Stimulated activated CD4-positive, alpha-beta T cell treated with anti-CD3 and anti-CD28 coated beads, Interleukin-12 subunit alpha, Interleukin-12 subunit beta, amount 100 ng/mL, for 4 hours (primary cell): Measurements from ENCODE around the gene NAV1.
A peak's percentile ranks its signal among the peaks of the same experiment; 100 is the strongest.

Experiments used
- DNase-seq: peaks from one replicate; pipeline ENCODE4 v3.0.0-alpha.2; 2020

NAV1 gene

DNA sequence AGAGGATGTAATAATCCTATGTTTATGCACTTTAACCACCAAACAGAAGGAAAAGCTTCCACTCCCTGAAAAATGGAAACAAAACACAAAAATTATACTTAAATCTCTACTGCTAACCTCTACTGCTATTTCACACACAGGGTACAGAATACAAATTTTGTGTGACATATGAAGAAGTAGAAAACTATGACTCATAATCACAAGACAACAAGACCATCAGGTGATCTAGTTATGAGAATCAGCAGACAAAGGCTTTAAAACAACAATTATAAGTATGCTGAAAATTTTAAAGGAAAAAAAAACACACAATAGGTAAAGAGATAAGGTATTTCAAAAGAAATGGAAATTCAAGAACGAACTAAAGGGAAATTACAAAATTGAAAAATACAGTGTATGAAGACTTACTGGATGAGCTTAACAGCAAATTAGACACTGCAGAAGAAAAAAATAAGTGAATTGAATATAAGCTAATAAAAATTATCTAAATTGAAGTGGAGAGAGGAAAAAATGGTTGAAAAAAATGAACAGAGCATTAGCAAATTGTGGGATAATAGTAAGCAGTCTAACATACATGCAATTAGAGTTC is 13.6 kb upstream of the NAV1 start:
- DNase-seq: no peak

DNA sequence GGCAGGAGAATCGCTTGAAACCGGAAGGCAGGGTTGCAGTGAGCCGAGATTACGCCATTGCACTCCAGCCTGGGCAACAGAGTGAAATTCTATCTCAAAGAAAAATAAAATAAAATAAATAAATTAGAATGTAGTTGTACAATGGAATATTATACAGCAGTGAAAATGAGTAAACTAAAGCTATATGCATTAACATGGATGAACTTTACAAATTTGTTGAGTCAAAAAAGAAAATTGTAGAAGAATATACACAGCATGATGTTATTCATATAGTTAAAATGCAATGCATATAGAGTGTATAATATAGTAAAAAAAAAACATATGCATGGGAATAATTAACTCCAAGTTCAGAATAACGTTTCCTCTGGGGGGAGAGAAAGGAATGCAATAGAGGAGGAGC is 11.0 kb upstream of the NAV1 start:
- no peak for DNase-seq

DNA sequence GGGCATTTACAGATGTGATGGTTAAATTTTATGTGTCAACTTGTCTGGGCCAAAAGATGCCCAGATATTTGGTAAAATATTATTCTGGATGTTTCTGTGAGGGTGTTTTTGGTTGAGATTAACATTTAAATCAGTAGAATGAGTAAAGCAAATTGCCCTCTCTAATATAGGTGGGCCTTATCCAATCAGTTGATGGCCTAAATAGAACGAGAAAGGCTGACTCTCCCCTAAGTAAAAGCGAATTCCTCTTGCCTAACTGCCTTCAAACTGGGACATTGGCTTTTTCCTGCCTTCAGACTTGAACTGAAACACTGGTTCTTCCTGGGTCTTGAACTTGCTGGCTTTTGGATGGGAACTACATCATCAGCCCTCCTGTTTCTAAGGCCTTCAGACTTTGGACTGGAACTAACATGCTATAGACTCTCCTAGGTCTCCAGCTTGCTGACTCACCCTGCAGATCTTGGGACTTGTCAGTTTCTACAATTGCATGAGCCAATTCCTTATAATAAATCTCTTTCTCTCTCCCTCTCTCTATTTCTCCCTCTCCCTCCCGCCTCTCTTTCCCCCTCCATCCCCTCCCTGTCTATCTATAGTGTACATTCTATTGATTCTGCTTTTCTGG is 10.2 kb upstream of the NAV1 start:
- no peak for DNase-seq

DNA sequence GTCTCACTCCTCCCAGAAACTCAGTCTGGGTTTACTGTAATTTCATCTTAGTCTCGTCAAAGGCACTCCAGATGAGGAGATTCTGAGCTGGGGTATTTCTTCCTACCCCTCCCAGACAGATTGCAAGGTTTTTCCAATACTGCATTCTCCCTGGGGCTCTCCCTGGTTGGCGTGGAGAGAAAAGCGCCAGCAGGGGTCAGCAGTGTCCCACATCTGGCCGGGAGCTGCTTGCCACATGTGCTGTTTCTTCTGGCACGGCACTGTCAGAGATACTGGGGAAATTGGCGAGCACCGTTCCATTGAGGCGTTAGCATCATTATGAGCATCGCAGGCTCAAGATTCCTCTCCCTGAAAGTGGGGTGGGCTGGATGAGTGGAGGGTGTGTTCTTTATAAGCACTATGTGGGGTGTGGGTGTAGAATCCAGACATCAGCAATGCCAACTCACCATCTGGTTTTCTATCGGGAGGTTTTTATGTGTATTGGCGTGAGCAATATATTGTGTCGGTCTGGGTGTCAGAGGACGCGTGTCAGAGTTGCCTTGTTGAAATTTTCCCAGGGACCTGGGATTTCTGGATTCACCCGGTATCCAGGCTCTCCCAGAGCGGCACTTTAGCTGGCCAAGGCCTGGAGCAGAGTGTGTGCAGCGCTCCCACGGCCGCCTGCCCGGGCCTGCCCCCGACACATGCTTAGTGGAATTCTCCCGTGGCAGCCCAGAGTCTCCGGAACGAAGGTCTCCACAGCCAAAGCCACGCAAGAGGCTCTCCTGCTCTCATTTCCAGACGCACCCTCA is 8.0 kb upstream of the NAV1 start:
- DNase-seq: peak; percentile 37

DNA sequence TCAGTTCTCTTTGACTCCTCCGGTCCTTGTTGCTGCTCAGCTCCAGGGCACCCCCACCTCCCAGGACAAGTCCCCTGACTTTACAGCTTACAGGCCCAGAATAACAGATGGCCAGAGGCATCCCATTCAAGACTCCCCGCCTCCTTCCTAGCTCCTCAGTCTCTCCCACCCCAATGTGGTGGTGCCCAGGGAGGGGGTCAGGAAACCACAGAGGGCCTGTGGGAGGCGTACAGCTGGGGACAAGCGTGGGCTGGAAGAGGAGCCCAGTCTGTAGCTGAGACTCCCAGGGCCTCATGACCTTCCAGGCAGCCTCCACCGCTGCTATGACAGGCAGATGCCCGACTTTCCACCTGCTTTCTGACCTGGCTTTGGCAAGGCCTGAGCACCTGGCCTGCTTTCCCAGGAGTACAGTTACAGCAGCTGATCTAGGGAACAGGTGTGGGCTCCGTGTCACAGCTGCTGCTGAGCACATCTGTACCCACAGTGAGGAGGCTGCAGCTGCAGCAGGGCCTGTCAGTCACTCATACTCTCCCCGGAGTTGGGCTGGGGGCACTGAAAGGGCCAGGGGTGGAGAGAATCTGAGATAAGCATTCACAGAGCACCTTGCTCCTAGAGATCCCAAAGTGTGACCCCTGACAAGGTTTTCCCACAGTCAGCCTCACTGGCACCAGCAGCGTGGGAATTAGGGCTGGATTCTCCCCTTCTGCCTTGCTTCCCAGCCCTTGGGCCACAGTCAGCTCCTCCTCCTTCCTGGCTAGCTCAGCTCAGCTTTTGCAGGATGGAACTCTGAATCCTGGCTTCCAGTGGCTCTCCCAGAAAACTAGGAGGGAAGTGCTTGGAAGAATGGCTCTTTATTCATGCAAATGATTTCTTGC is 7.1 kb upstream of the NAV1 start:
- DNase-seq: no peak

DNA sequence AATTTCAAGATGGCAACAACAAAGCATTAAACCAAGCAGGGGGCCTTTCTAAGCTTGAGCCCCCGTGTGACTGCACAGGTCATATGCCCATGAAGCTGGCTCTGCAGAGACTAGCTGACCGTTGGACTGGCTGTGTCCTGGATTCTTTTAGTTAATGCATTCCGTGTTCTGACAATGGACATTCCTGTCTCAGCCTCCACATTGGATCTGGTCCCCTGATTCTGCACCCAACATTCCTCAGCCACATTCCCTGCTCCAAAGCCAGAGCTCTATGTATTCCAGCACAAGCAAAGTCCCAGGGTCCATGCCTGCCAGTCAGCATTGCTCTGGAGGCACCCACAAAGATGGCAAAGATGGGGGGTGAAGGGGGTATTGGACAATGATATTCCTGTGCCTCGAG is 5.1 kb upstream of the NAV1 start:
- no peak for DNase-seq

DNA sequence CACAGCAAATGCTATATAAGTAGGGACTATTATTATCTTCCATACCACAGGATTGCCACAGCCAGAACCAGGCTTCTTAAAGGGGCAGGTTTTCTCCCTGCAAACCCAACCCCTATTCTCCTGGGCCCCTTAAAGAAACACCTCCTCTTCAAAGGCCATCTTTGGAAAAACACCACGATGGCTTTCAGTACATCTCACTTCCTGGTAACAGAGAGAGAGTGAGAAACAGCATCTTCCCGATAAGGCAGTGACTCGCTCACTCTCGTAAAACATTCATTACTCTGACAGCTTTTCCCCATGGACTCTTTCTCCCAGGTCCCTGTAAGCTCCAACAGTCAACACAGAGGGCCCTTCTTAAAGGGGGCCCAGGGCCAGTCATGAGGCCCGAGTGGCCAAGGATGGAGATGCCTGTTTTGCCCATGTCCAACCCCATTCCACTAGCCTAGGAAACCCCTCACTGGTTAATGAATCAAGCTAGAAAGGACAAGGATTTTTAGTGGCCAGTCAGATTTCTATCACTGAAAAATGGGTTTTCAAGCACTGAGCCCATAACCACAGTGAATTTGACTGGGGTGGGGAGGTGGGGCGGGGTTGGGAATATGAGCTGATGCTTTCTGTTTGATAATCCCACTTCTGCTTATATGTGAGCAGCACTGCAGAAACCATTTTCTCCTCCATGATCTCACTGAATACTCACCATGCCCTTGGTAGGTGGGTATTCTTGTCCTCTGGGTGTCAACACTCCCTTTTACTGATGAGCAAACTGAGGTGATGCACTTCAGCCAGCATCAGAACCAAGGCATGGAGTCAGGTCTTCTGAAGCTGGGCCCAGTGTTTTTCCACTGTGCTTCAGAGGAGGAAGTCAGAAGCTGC is 3.6 kb upstream of the NAV1 start:
- DNase-seq: no peak

DNA sequence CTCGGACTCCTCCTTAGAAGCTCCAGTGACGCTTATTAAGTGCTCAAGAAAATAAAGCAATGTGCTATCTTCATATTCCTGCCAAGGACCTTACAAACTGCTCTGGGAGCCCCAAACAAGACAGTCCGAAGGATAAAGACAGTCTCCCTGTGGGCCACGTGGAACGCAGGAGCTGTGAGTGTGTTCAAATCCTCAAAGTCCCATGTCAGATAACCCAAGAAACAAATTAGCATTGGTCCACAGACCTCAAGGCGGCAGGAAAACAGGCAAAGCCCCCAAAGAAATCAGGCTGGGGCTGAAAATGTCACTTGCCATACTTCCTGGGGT is 3.0 kb upstream of the NAV1 start:
- DNase-seq: no peak

DNA sequence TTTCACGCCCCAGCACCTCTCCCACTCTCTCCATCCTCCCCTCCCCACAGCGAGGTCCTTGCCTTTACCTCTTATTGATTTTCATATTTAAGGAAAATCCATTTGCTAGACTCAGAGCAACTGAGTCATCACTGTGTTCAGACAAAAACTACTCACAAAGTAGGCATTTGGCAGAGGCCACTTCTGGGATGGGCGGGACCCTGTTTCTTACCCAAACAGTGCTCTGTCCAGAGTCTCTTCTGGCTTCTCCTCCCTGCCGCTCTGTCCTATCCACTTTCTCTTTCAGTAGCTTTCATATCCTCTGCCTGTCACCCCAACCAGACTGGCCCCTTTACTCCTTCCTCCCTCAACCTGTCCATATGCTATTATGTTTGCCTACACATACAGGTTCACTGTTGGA is 2.4 kb upstream of the NAV1 start:
- no peak for DNase-seq

DNA sequence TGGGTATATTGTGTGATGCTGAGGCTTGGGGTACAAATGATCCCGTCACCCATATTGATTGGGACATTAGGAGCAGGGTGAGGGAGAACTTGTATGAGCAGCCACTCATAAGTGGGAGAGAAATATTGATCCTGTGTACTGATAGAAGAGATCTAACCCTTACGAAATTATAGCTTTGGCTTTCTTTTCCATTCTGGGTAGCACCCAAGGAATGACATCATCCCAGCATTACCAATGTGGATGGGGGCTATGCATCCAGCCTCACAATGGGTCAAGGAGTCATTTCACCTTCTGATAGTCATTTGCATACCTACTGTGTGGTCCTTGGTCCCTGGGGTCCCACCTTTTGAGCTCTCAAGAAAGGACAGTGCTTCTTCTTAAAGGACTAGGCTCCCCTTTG is 1.9 kb upstream of the NAV1 start:
- no peak for DNase-seq

DNA sequence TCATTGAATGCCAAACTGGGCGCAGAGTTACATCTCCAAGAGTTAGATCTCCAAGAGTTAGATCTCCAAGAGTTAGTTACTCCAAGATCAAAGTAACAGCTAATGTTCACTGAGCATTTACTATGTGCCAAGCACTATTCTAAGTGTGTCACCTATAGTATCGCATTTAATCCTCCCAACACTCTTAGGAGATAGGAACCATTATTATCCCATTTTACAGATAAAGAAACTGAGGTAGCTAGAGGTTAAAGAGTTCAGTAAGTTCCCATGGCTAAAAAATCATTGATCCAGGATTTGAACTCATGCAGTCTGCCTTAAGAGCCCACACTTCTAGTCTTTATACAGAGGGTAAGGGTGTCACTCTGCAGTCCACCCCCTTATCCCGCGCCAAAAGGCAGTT is 1.5 kb upstream of the NAV1 start:
- no peak for DNase-seq

DNA sequence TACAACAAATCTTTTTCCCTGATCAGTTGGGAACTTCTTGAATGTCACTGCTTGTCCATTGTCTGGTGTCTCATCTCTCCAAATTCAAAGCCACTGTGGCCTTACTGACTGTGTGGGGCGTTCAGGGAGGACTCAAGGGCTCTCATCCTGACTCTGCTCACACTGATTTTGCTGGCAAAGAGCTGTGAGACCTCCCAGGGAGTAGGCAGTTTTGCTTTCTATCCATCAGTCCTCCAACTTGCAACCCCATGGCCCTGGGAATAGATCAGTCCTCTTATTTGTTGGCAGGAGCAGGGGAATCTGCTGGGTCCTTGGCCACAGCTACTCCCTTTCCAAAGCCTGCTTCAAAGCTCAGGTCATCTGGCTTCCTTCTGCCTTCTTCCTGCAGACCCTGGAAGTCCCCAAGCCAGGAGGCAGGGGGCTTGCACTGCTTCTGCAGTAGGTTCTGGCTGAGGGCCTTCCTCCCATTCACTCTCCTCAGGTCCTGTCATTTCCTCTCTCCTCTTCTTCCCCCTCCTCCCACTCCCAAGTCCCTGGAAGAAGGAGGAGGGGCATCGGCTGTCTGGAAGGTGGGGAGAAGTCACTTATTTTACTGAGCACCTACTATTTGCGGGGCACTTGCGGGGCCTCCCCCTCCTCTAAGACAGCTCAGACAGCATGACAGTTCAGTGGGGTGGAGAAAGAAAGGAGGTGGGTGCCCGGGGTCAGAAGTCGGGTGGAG is 876 bp upstream of the NAV1 start:
- no peak for DNase-seq

DNA sequence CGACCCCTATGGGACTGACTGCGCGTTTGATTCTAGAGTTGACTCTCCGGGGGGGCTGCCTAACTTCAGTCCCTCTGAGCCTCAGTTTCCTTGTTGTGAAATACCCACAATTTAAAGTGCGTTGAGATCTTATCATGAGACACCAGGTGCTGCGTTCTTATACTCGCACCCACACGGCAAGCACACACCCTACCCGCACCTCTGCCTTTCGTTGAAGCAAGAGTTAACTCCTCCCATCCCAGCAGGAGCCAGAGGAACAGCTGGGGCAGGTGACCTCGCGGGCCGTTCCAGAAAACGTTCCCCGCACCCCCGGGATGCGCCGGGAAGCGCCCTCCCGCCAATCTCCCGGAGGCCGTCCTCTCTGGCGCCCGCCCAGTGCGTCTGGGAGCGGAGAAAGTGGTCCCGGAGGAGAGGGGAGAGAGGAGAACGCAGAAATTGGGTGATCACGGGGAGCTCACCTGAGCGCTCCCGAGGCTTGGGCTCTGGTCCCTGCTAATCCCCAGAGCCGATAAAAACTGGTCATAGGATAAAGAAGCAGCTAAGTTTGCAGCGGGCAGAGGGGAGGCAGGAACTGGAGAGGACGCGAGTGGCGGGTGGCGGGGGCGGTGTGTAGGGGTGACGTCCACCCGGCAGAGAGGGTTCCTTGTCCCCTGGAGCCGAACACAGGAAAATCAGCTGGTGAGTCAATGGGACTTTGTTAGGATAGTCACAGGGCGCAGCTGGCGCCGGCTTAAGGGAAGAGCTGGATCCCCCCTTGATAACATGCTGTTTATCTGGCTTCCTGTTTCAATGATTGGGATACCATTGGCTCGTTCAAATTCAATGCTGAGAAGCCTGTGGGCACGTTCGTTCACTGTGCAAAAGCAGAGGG is 869 bp downstream of the NAV1 start:
- no peak for DNase-seq

DNA sequence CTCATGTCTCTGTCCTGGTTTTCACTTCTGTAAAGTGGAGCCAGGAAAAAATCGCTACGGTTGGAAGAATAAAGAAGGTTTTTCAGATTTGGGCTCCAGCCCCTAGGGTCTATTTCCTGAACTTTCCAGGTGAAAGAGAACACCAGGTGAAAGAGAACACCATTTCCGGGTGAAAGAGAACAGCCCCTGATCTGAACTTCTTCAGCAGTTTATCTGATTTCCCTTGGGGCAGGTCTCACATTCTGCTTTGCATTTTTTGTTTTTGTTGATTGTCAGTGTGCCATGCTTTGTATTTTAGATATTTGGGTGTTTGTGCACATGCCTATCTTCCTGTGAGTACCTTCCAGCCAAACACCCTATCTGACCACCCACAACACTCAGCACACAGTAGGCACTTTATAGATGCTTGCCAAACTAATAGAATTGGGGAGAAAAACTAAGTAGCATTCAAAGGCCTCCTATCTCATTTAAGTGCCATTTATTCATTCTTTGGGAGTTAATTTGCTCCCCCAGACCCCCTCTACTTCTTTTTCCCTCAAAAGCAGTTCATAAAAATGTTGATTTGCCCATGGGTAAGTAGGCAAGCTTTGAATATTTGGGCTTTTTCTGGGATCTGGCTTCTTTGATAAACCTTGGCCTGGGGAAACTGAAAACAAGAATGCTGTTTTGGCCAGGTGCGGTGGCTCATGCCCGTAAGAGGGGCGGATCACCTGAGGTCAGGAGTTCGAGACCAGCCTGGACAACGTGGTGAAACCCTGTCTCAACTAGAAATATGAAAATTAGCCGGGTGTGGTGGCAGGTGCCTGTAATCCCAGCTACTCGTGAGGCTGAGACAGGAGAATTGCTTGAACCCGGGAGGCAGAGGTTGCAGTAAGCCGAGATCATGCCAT is 2.2 kb downstream of the NAV1 start:
- no peak for DNase-seq

DNA sequence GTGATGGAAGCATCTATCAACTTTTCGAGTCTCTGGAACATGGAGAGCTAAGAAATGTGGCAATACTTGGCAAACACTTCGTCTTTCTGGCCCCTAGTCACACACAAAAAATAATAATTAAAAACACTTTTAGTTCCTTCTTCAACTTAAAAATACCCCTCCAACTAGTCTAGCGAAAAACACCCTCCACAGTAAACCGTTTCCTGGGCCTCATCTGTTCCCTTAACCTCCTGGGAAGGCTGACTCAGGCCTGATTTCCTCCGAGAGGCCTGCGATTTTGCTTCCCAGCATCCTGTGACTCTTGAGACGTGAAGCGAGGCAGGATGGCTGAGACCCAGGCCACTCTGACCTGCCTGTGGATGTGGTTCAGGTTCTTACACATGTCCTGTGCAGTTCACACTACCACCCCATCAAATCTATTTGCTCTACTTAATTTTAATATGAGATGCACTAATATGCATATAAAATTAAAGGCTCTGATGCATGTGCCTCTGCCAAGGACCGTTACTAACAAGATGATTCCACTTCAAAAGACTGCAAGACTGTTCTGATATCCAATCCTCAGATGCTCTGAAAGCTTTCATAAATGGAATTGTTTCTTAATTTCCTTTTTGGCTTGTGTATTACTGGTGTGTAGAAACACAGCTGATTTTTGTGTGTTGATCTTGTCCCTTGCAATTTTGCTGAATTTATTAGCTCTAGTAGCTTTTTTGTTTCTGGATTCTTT is 3.5 kb downstream of the NAV1 start:
- no peak for DNase-seq

DNA sequence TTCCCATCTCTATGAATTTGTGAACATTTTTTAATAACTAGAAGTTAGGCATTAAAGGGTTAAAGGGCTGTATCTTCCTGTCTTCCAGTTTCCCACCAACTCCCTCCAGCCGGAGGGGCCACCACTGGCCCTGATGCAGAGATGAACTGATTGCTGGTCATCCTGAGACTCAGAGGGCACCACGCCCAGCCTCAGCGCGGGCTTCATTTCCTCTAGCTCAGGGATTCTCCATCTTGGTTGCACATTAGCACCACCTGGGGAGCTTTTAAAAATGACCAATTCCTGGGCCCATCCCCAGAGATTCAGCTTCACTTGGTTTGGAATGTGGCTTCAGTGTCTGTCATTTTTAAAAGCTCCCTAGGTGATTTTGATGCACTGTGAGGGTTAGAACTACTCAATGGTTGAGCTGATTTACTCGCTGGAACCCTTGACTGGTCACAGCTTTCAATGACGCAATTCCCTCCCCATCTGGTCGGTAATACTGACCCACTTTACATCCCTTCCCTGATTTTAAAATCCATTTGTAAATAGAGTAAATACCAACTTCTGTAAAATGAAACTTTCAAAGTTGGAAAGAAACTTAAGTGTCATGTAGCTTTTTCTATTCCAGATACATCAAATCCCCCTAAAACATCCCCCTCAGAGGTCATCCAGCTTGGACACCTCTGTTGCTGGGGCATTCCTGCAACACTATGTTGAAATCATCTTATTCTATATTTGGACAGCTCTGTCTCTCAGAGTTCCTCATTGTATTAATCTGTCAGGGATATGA is 5.1 kb downstream of the NAV1 start:
- no peak for DNase-seq

DNA sequence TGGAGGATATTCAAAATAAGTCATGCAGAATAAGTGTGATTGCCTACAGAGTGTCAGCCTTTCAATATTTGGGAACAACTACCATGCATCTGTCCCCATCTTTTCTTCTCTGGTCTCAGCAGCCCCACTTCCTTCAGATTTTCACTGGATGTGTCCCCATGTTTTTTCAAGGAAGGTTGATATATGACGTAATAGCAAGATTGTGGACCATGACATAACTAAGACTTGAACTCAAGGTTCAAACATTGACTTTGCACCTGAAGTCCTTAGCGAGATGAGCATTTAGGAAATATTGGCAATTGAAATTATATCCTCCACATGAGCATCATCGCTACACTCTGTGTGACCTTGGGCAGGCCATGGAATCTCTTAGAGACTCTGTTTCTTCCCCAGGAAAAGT is 5.8 kb downstream of the NAV1 start:
- no peak for DNase-seq

DNA sequence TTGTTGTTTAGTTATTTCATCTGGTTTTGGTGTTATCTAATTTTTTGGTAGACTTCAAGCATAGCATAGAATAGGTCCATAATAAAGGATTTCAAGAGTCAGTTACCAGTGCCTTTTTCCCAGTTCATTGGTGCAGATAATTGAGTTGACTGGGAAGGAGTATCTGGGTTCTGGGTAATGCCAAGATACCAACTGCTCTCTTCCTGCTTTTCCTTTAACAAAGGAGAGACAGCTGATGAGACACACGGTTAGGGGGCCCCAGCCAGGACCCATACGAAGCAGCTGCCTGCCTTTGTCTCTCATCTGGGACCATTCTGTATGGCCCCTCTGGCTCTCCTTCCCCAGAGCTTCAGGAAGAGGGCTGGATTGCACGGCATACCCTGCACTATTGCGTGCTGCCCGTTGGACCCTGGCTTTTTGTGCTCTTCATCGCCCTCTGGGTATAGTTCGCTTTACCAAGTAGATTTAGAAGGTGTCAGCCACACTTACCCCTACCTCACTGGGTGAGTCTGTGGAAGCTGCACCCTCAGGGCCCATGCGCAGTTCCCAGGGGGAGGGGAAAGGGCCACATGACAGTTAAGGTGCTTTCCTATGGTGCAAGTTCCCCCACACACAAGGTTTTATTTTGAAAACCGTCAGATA is 7.0 kb downstream of the NAV1 start:
- no peak for DNase-seq
